NCI-H460 (cell line): ENCODE measurements around the gene IGSF9. TPM values are rescaled to one million over a fixed set of nuclear protein-coding genes. Genes with fewer than 3 reads are reported as not detected.
"Not testable (repeated sequence)": the region's sequence is repeated elsewhere in the genome, so short reads cannot be mapped to it uniquely, and the experiment has no call there.

ENCODE experiments used
- DNase-seq: peaks from one replicate; pipeline ENCODE4 v3.0.0-alpha.2; 2016; ENCODE audit warnings: low read depth; ENCODE audit errors: extremely low read depth
- total RNA-seq: library from RNA; depleted of rRNA; stranded (reverse); fragments of >200 nt; shearing (Covaris generic); gene quantifications from 2 replicates; pipeline ENCODE4 v1.2.3, GENCODE V29; 2014

Gene IGSF9
- total RNA-seq, 1 experiment from 2014 or later: not detected

GRCh38 chr1:159908031-159908940 is 37.1 kb downstream of the IGSF9 start:
- no peak for DNase-seq

GRCh38 chr1:159906960-159907359 is 38.5 kb downstream of the IGSF9 start:
- no peak for DNase-seq

- DNase-seq: not testable (repeated sequence)
These were observed 41.4 kb downstream of the IGSF9 start for GRCh38 chr1:159904036-159904435.

DNA sequence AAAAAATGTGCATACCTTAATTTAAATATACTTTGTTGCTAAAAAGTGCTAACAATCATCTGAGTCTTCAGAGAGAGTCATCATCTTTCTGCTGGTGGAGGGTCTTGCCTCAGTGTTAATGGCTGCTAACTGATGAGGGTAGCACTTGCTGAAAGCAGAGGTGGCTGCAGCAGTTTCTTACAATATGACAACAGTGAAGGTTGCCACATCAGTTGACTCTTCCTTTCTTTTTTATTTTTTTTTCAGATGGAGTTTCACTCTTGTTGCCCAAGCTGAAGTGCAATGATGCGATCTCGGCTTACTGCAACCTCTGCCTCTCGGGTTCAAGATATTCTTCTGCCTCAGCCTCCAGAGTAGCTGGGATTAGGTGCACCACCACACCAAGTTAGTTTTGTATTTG is 42.9 kb downstream of the IGSF9 start:
- DNase-seq: no peak

- DNase-seq: no peak
These were observed 44.6 kb downstream of the IGSF9 start for GRCh38 chr1:159900755-159901360.

GRCh38 chr1:159900086-159900680 is 45.2 kb downstream of the IGSF9 start, which contains the start of gene CFAP45:
TSS of gene CFAP45 (minus strand) at chr1:159900165. CDS start at chr1:159900098, 67 bp downstream.
- DNase-seq: peak; percentile 65

DNA sequence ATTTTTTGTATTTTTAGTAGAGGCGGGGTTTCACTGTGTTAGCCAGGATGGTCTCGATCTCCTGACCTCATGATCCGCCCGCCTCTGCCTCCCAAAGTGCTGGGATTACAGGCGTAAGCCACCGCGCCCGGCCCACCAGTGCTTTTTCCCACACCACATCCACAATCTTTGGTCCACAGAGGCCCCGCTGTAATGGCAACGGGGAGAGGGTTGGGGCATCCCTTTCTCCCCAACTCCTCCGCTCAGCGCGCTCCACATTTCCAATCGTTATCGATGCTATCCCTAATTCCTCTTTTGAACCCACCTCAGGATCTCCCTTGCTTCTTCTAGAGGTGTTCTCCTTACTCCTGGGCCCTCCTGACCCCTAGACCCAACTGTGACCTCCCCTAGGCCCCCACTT is 45.8 kb downstream of the IGSF9 start:
- not testable (repeated sequence) for DNase-seq

DNA sequence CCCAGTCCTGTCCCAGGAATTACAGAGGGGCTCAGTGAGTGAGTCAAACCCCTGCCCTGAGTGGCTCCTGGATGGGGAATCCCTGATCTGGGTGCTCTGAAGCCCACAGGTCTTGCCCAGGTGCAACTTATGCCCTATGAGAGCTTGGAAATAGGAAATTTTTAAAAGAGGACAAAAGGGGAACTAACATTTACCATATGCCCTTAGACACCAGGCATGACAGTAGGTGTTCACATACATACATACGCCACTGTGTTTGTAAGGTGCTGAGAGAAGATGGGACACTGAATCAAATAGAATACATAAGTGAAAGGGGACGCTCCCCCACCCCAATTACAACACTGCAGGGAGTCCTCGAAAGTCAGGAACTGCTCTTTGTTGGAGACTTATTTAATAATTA is 46.9 kb downstream of the IGSF9 start:
- no peak for DNase-seq

- no peak for DNase-seq
These were observed 47.5 kb downstream of the IGSF9 start for GRCh38 chr1:159897962-159898361.

DNA sequence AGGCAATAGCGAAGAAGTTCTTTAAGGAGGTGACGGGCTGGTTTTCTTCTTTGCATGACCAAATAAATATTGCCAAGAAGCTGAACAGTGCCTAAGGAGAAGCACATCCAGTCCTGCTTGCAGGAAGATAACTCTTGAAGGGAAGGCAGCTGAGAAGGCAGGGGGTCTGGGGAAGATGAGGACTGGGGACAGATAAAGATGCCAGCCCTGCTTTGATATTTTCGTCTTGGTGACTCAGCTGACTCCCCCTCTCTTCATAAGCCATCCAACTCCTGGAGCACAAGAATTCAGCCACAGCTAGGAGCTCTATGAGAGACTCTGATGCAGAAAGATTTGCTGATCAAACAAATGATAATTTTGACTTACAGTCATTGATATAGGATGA is 48.9 kb downstream of the IGSF9 start:
- no peak for DNase-seq

GRCh38 chr1:159895836-159896545 is 49.4 kb downstream of the IGSF9 start:
- no peak for DNase-seq

DNA sequence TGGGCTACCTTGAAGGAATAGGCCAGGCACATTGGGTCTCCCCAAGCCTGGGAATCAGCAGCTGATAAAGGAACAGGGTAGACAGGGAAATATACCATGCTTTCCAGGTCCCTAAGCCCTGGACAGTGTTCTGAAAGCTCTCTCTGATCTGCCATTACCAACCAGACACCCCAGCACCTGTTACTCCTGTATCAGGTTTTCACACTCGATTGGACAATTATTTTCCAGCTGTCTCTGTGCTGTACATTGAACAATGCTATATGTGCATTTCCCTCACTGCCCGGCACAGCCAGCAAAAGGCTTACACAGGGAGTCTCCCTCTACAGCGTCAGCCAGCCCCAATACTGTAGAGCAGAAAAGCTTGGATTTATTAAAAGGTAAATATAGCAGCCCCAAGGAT is 50.1 kb downstream of the IGSF9 start:
- DNase-seq: no peak

DNA sequence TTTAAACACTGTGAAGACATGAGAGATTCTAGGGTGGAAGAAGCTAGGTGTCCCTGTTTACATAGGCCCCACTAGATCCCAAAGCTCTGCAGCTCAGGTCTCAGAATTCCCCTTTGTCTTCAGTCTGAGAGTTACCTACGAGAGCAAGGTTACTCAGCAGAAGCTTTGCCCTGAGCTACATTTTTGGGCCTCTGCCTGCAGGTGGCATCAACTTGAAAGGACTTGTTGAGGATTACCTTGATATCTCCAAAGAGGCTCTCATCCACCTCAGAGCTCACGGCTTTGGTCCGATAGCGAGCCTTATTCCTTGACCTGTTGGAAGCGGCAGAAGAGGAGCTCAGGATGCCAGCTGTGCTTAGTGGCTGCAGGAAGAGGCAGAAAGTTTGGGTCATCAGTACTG is 52.5 kb downstream of the IGSF9 start:
- no peak for DNase-seq

DNA sequence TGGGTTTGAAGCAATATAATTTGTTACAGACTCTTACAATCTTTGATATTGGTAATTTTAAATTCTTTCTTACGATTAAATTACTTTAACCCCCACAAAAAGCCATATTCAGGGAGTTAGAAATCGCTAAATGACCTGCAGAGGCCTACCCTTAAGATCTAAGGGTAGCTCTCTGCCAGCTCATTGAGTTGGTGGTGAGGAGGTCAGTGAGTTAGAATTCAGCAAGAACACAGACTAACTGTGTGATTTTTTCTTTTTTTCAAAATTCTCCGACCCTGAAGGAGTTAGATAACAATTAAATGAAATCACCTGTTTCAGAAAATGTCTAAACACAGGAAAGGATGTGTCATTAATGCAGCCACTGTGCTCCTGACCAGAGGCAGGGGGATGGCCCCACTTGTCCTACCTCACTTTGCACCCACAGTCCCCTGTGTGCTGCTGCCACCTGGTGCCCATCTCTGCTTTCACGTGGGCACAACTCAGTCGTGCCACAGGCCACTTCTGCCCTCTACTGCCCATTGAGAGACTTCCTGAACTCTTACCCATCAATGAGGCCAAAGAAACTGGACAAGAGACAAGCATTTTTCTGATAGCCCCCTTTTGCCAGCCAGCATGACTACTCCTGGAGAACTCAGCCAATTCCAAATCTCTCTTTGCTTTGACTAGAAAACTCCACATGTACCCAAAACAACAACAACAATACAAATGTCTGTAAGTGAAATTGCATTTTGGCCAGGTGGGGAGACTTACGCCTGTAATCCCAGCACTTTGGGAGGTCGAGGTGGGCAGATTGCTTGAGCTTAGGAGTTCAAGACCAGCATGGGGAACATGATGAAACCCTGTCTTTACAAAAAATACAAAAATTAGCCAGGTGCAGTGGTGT is 53.9 kb downstream of the IGSF9 start:
- DNase-seq: peak; percentile 93

DNA sequence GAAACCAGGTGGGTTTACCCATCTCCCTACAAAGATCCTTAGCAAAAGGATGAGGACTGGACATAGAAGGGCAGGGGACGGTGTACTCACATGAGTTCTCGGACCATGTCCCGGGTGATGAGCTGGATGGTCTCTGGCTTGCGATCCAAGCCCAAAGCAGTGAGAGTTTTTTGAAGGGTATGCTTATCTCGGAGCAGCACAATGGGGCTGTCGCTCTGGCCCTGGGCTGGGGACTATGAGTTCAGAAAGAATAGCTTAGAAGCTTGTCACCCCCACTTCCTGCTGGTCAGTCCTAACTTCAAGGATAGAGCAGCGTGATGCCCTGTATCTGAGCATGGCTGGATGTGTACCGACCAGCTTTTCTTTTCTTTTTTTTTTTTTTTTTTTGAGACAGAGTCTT is 55.0 kb downstream of the IGSF9 start:
- no peak for DNase-seq

DNA sequence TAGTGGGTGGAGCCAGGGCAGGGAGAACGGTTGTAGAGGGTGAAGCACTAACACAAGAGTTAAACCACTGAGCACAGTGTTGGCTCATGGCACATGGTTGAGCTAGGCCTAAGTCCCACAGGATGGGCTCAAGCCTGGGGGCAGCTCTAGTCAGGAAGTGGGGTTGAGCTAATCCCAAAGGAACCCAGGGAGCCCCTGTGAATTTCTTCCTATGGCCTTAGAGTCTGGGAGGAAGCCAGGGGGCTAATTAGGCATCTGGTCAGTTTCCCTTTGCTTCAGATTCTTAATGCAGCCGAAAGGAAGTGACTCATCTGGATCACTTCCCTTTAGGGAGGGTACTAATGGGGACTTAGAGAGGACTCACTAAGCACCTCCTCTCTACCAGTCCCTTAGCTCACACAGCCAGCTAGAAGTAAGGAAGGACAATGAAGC is 55.6 kb downstream of the IGSF9 start:
- DNase-seq: peak; percentile 33

DNA sequence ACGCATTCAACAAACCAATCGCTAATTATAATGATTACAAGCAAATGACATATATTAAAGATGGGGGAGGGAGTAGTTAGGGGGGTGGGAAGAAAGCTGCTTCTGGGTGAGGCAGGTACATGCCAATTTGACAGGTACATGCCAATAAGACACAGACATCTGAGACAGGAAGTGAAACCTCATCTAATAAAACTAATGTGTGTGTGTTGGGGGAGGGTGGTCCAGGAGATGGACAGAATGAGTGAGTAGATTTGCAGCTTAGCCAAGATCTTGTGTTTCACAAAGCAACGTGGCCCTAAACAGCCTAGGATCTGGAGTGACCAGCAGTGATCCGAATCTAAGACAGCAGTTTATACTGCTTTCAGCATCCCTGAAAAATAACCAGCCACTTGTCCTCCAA is 56.2 kb downstream of the IGSF9 start:
- DNase-seq: no peak

- DNase-seq: no peak
These were observed 61.1 kb downstream of the IGSF9 start for GRCh38 chr1:159884296-159884695.

- no peak for DNase-seq
These were observed 62.3 kb downstream of the IGSF9 start for GRCh38 chr1:159883134-159883533.

GRCh38 chr1:159882527-159882862 is 62.9 kb downstream of the IGSF9 start:
- DNase-seq: no peak
